Stomach (tissue), 4 donors: Measurements from ENCODE around the gene TATDN3.
"Not testable (repeated sequence)": the region's sequence is repeated elsewhere in the genome, so short reads cannot be mapped to it uniquely, and the experiment has no call there.

Experiments
- EP300 ChIP-seq: sonication (generic); formaldehyde crosslinking; IDR thresholded peaks from one replicate; pipeline ENCODE4 v1.6.1; 2017; ENCODE audit warnings: antibody characterized with exemption
- POLR2A ChIP-seq, 4 donors: fragments of 450-650 bp; IDR thresholded peaks; one replicate each; pipeline ENCODE4 v1.6.1; 2016; ENCODE audit warnings: antibody characterized with exemption in 4 of 4, control low read depth in 2 of 4, mild to moderate bottlenecking in 1 of 4, moderate library complexity in 1 of 4
- POLR2AphosphoS5 ChIP-seq, 3 donors: sonication (generic); formaldehyde crosslinking; IDR thresholded peaks; one replicate each; pipeline ENCODE4 v1.6.1; 2016; ENCODE audit warnings: antibody characterized with exemption in 3 of 3
- TF ChIP-seq, protein P1 (sequence below), 7 experiments: fragments of 450-650 bp in 4 of 7; fragments of 200-600 bp in 3 of 7; sonication (generic) in 3 of 7; IDR thresholded peaks; one replicate each; pipeline ENCODE4 v1.5.1; 2016 to 2019; ENCODE audit warnings: antibody characterized with exemption in 7 of 7, control low read depth in 2 of 7, mild to moderate bottlenecking in 1 of 7

DNA sequence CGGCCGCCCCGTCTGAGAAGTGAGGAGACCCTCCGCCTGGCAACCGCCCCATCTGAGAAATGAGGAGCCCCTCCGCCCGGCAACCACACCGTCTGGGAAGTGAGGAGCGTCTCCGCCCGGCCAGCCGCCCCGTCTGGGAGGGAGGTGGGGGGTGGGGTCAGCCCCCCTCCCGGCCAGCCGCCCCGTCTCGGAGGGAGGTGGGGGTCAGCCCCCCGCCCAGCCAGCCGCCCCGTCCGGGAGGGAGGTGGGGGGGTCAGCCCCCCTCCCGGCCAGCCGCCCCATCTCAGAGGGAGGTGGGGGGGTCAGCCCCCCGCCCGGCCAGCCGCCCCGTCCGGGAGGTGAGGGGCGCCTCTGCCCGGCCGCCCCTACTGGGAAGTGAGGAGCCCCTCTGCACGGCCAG, 12.6 kb upstream of the TATDN3 start:
- TF ChIP-seq EP300; POLR2A (IDR thresholded peaks at IDR 0.05); POLR2AphosphoS5 (IDR thresholded peaks at IDR 0.05): not testable (repeated sequence)
- TF ChIP-seq, protein P1, sequence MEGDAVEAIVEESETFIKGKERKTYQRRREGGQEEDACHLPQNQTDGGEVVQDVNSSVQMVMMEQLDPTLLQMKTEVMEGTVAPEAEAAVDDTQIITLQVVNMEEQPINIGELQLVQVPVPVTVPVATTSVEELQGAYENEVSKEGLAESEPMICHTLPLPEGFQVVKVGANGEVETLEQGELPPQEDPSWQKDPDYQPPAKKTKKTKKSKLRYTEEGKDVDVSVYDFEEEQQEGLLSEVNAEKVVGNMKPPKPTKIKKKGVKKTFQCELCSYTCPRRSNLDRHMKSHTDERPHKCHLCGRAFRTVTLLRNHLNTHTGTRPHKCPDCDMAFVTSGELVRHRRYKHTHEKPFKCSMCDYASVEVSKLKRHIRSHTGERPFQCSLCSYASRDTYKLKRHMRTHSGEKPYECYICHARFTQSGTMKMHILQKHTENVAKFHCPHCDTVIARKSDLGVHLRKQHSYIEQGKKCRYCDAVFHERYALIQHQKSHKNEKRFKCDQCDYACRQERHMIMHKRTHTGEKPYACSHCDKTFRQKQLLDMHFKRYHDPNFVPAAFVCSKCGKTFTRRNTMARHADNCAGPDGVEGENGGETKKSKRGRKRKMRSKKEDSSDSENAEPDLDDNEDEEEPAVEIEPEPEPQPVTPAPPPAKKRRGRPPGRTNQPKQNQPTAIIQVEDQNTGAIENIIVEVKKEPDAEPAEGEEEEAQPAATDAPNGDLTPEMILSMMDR (IDR thresholded peaks at IDR 0.05): not testable (repeated sequence)
